Activated CD4-positive, alpha-beta T cell treated with anti-CD3 and anti-CD28 coated beads for 4 hours (primary cell): ENCODE measurements around the gene EXTL1.

Experiments used
- DNase-seq, 2 donors: peaks; one replicate each; pipeline ENCODE4 v3.0.0-alpha.2; 2020

Gene EXTL1

GRCh38 chr1:26044971-26045721, 23.6 kb downstream of the EXTL1 start:
- no peak for DNase-seq

GRCh38 chr1:26045722-26046245, 24.2 kb downstream of the EXTL1 start, which contains the start of gene SLC30A2:
TSS of gene SLC30A2 (minus strand) at chr1:26046118. CDS start at chr1:26045896, 222 bp downstream.
- DNase-seq = no peak

GRCh38 chr1:26046246-26047095, 24.9 kb downstream of the EXTL1 start:
- no peak for DNase-seq

GRCh38 chr1:26047278-26047874, 25.8 kb downstream of the EXTL1 start:
- no peak for DNase-seq

GRCh38 chr1:26049531-26050247, 28.1 kb downstream of the EXTL1 start:
- DNase-seq = no peak

GRCh38 chr1:26050248-26050640, 28.7 kb downstream of the EXTL1 start:
- DNase-seq = no peak

GRCh38 chr1:26053718-26054560, 32.4 kb downstream of the EXTL1 start:
- DNase-seq = no peak

- no peak for DNase-seq
Measured at GRCh38 chr1:26055041-26055440, 33.5 kb downstream of the EXTL1 start.

- DNase-seq = no peak
Measured at GRCh38 chr1:26057189-26057588, 35.6 kb downstream of the EXTL1 start.

GRCh38 chr1:26058052-26058595, 36.5 kb downstream of the EXTL1 start:
- DNase-seq = no peak

- no peak for DNase-seq
Measured at GRCh38 chr1:26059906-26060305, 38.3 kb downstream of the EXTL1 start.

GRCh38 chr1:26060832-26061574, 39.4 kb downstream of the EXTL1 start:
- DNase-seq = no peak

- no peak for DNase-seq
Measured at GRCh38 chr1:26064553-26064952, 43.0 kb downstream of the EXTL1 start.

GRCh38 chr1:26066160-26066559, 44.6 kb downstream of the EXTL1 start:
- DNase-seq = no peak

GRCh38 chr1:26066857-26067256, 45.3 kb downstream of the EXTL1 start:
- no peak for DNase-seq

- DNase-seq = no peak
Measured at GRCh38 chr1:26067432-26067911, 45.9 kb downstream of the EXTL1 start, which contains the start of gene TRIM63. TSS of gene TRIM63 (minus strand) at chr1:26067630. CDS start at chr1:26067494, 136 bp downstream.

GRCh38 chr1:26069941-26070295, 48.3 kb downstream of the EXTL1 start:
- no peak for DNase-seq

GRCh38 chr1:26070296-26070962, 48.9 kb downstream of the EXTL1 start:
- DNase-seq = no peak

- DNase-seq = no peak
Measured at GRCh38 chr1:26070963-26071342, 49.4 kb downstream of the EXTL1 start.

- no peak for DNase-seq
Measured at GRCh38 chr1:26072305-26072704, 50.7 kb downstream of the EXTL1 start.
